PC-9 (cell line): ENCODE data around the gene ABCA4. TPM values are rescaled to one million over a fixed set of nuclear protein-coding genes. Genes with fewer than 3 reads are reported as not detected.

Experiments used
- BruUV-seq: library from RNA; stranded (reverse); fragments of 400-500 nt; replicated peaks from 2 replicates; lab custom pipeline; 2021; lab: Mats Ljungman, UMichigan
- CTCF ChIA-PET: fragments of 300-600 bp; sonication (Branson Sonifier 250); formaldehyde crosslinking; loops from one replicate; lab custom pipeline; 2022; ENCODE audit warnings: antibody characterized with exemption; lab: Charles Lee
- POLR2A ChIA-PET: fragments of 300-600 bp; sonication (Branson Sonifier 250); formaldehyde crosslinking; loops from one replicate; lab custom pipeline; 2022; ENCODE audit warnings: antibody characterized with exemption; ENCODE audit not compliant: unreplicated experiment; lab: Charles Lee
- DNase-seq, 2 experiments: peaks; one replicate each; pipeline versions ENCODE4 v3.0.0 to v3.0.0-alpha.2; 2015 to 2022; ENCODE audit warnings: mixed read lengths in 1 of 2
- H2AFZ ChIP-seq: fragments of 200-600 bp; sonication (generic); 2 replicates; pipeline ENCODE4 v1.8.1; 2017; ENCODE audit warnings: antibody characterized with exemption
- H3F3A ChIP-seq: fragments of 200-600 bp; sonication (generic); 2 replicates; pipeline ENCODE4 v1.8.1; 2017; ENCODE audit warnings: antibody characterized with exemption, mild to moderate bottlenecking, low read depth; ENCODE audit not compliant: insufficient read depth
- H3K27ac ChIP-seq: fragments of 200-600 bp; sonication (generic); 2 replicates; pipeline ENCODE4 v1.6.1; 2016; ENCODE audit warnings: mixed run types
- H3K27me3 ChIP-seq: fragments of 200-600 bp; sonication (generic); 2 replicates; pipeline ENCODE4 v1.6.1; 2016; ENCODE audit warnings: low read depth, mixed run types; ENCODE audit not compliant: insufficient read depth
- H3K36me3 ChIP-seq: fragments of 200-600 bp; sonication (generic); 2 replicates; pipeline ENCODE4 v1.6.1; 2016; ENCODE audit warnings: low read depth, mixed run types
- H3K4me1 ChIP-seq: fragments of 200-600 bp; sonication (generic); replicated peaks from 2 replicates; pipeline ENCODE4 v1.6.1; 2016; ENCODE audit warnings: mixed run types; ENCODE audit not compliant: insufficient read depth
- H3K4me2 ChIP-seq: fragments of 200-600 bp; sonication (generic); 2 replicates; pipeline ENCODE4 v1.6.1; 2017; ENCODE audit warnings: mixed run types
- H3K4me3 ChIP-seq: fragments of 200-600 bp; sonication (generic); 2 replicates; pipeline ENCODE4 v1.6.1; 2016; ENCODE audit warnings: mixed run types
- H3K79me2 ChIP-seq: fragments of 200-600 bp; sonication (generic); 2 replicates; pipeline ENCODE4 v1.6.1; 2017; ENCODE audit warnings: low read depth, mixed run types
- H3K9me2 ChIP-seq: fragments of 200-600 bp; sonication (generic); 2 replicates; pipeline ENCODE4 v1.8.1; 2017; ENCODE audit warnings: mild to moderate bottlenecking; ENCODE audit not compliant: insufficient read depth
- H3K9me3 ChIP-seq: fragments of 200-600 bp; sonication (generic); 2 replicates; pipeline ENCODE4 v1.8.1; 2016; ENCODE audit warnings: low read depth; ENCODE audit not compliant: insufficient read depth
- H4K20me1 ChIP-seq: fragments of 200-600 bp; sonication (generic); 2 replicates; pipeline ENCODE4 v1.8.1; 2017; ENCODE audit not compliant: insufficient read depth
- EZH2 ChIP-seq: fragments of 200-600 bp; sonication (generic); IDR thresholded peaks from 2 replicates; pipeline ENCODE4 v1.8.0; 2017; ENCODE audit warnings: antibody characterized with exemption, low read depth
- intact Hi-C: fragments of 100-400 bp; cut with micrococcal nuclease; formaldehyde crosslinking; loops from one replicate; pipeline ENCODE4 v1.10.0; 2022; ENCODE audit not compliant: unreplicated experiment
- total RNA-seq: library from RNA; stranded (reverse); gene quantifications from 2 replicates; pipeline ENCODE4 v1.2.3, GENCODE V29; 2021
- TF ChIP-seq, protein P1 (sequence below): fragments of 200-600 bp; sonication (generic); conservative IDR thresholded peaks from 2 replicates; pipeline ENCODE4 v1.6.1; 2017; ENCODE audit warnings: mixed run types, antibody characterized with exemption, mild to moderate bottlenecking, moderate library complexity

The ABCA4 gene
- total RNA-seq, 1 experiment from 2014 or later: 20.8 TPM

DNA sequence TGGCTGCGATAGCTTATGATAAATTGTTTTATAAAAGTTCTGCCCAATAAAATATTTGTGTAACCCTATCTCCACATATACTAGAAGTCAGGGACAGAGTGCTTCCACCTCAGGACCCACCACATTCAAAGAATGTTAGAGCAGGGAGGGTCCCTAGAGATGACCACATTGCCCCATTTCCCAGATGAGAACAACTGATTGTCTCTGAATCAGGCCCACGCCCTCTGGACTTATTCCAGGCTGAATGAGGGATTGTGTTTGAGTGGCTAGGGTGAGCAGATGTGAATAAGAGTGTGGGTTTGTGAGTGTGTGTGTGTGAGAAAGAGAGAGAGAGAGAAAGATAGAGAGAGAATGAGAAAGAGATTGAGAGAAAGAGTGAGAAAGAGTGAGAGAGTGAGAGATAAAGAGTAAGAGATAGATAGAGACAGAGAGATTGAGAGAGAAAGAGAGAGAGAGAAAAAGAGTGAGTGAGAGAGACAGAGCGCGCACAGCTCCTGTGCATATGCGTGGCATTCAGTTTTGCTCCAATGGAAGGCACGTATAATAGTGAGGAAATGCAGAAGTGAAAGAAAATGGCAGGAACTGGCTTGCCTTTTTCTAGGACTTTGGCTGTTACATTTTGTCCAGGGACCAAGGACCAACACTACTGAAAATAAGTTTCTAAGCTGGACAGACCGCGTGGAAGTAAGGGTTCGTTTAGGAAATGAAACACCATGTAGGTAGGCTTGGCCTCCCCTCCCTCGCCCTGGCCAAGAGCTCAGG, 94.1 kb downstream of the ABCA4 start:
- Histone ChIP-seq H2AFZ (no peak overlapping the region), H3K4me2 (no peak overlapping the region), H3K9me2 (no peaks in the 10 kb centered on the region), H3K4me1 (peaks cover 39% of the 10 kb centered on the region), H3F3A (peaks cover 18% of the 10 kb centered on the region), H3K4me3 (no peak overlapping the region), H3K36me3 (no peaks in the 10 kb centered on the region), H3K79me2 (no peaks in the 10 kb centered on the region), H3K9me3 (no peaks in the 10 kb centered on the region), H3K27ac (no peak overlapping the region), H4K20me1 (no peaks in the 10 kb centered on the region), H3K27me3 (no peaks in the 10 kb centered on the region)
- TF ChIP-seq, protein P1, sequence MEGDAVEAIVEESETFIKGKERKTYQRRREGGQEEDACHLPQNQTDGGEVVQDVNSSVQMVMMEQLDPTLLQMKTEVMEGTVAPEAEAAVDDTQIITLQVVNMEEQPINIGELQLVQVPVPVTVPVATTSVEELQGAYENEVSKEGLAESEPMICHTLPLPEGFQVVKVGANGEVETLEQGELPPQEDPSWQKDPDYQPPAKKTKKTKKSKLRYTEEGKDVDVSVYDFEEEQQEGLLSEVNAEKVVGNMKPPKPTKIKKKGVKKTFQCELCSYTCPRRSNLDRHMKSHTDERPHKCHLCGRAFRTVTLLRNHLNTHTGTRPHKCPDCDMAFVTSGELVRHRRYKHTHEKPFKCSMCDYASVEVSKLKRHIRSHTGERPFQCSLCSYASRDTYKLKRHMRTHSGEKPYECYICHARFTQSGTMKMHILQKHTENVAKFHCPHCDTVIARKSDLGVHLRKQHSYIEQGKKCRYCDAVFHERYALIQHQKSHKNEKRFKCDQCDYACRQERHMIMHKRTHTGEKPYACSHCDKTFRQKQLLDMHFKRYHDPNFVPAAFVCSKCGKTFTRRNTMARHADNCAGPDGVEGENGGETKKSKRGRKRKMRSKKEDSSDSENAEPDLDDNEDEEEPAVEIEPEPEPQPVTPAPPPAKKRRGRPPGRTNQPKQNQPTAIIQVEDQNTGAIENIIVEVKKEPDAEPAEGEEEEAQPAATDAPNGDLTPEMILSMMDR: no peak
- TF ChIP-seq EZH2: no peak
- intact Hi-C loops: loop anchor here (1.0 to 10.0 kb wide), 5 partner anchors 18 to 1018 kb away; partner anchors contain the start of gene FNBP1L
- POLR2A ChIA-PET: interaction anchor here (0.6 to 0.7 kb wide), 3 partner anchors 451 to 501 kb away, joined by 3 to 5 read pairs (median 3); no protein-coding TSS in a partner anchor
- no peak for DNase-seq
- no TSS peak for BruUV-seq
- CTCF ChIA-PET: interaction anchor here (1.0 to 3.2 kb wide), 8 partner anchors 8 to 437 kb away, joined by 3 to 39 read pairs (median 6); no protein-coding TSS in a partner anchor

DNA sequence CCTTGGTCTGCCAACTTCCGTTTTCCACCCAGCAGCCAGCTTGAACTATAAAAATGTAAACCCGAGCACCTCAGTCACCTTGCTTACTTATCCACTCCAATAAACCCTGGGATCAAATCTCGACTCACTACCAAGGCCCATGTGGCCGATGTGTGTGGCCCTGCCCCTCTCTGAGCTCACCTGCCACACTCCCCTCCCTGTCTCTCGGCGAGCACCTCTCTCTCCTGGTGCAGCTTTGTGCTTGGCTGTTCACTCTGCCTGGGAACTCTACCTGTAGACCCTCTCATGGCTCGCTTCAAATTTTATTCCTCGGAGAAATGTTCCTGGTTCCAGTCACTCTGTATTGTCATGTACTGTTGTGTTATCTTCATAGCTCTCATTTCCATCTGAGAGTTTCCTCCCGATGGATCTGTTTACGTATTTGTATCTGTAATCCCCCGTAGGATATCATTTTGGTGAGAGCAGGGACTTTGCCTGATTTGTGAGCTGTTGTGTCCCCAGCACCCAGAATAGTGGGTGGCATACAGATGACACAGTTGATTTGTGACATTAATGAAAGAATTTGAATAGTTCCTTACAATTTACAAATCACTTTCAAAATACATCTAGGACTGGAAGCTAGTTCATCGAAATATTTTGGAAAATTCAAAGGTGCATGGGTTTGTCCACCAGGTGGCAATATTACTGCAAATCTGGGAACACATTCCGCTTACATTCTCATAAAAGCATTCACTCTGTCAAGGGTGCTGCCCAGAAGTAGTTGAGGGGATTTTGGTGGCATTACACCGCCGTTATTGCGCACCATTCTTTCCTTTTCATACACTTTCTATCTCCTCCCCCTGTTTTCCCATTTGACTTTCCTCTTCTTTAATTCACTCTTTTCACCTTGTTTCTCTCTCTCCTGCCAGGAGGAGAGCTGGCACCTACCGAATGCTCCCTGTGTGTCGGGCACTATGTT, 95.3 kb downstream of the ABCA4 start:
- peaks cover 49% of the 10 kb centered on the region for H3K4me1 ChIP-seq
- H4K20me1 ChIP-seq: no peaks in the 10 kb centered on the region
- H3K36me3 ChIP-seq: no peaks in the 10 kb centered on the region
- no peaks in the 10 kb centered on the region for H3K79me2 ChIP-seq
- peaks cover 29% of the 10 kb centered on the region for H3F3A ChIP-seq
- CTCF ChIA-PET: interaction anchor here (0.7 to 3.2 kb wide), 15 partner anchors 10 to 1208 kb away, joined by 3 to 39 read pairs (median 4); partner anchors contain the start of gene GCLM
- H2AFZ ChIP-seq: no peak overlapping the region
- peak overlapping the region; percentile 41 for H3K4me2 ChIP-seq
- POLR2A ChIA-PET: interaction anchor here (0.5 to 1.4 kb wide), 13 partner anchors 12 to 765 kb away, joined by 3 to 16 read pairs (median 4); partner anchors contain the start of genes F3 and GCLM
- no peaks in the 10 kb centered on the region for H3K9me2 ChIP-seq
- TF ChIP-seq, protein P1: peak; percentile 91
- no peak for TF ChIP-seq EZH2
- DNase-seq: peak; percentile 54 to 77
- no peak overlapping the region for H3K4me3 ChIP-seq
- no peak overlapping the region for H3K27ac ChIP-seq
- H3K9me3 ChIP-seq: no peaks in the 10 kb centered on the region
- no TSS peak for BruUV-seq
- intact Hi-C loops: loop anchor here (1.0 to 10.0 kb wide), 5 partner anchors 19 to 1019 kb away; partner anchors contain the start of gene FNBP1L
- no peaks in the 10 kb centered on the region for H3K27me3 ChIP-seq
